HEK293 (cell line): ENCODE data around the gene HEPACAM.

Source experiments
- CTCF ChIP-seq: fragments of 450-650 bp; formaldehyde crosslinking; IDR thresholded peaks from 2 replicates; pipeline ENCODE4 v1.5.1; 2016; ENCODE audit warnings: missing biosample characterization, missing genetic modification characterization
- ELK4 ChIP-seq: IDR thresholded peaks from 2 replicates; pipeline ENCODE4 v1.6.1; 2011; ENCODE audit warnings: mild to moderate bottlenecking, low read depth, low read length, borderline replicate concordance
- ZBTB17 ChIP-seq: fragments of 450-650 bp; formaldehyde crosslinking; IDR thresholded peaks from 2 replicates; pipeline ENCODE4 v1.5.1; 2016; ENCODE audit warnings: missing biosample characterization, missing genetic modification characterization
- ZFHX2 ChIP-seq: fragments of 450-650 bp; formaldehyde crosslinking; conservative IDR thresholded peaks from 2 replicates; pipeline ENCODE4 v1.5.1; 2016; ENCODE audit warnings: missing biosample characterization, missing genetic modification characterization
- ZNF335 ChIP-seq: fragments of 450-650 bp; formaldehyde crosslinking; conservative IDR thresholded peaks from 2 replicates; pipeline ENCODE4 v1.5.1; 2016; ENCODE audit warnings: missing biosample characterization, missing genetic modification characterization

- TF ChIP-seq ZBTB17 (tag by site-specific recombination) = no peak
- TF ChIP-seq CTCF (tag by site-specific recombination) = no peak
- TF ChIP-seq ELK4 = no peak
- no peak for TF ChIP-seq ZNF335
- no peak for TF ChIP-seq ZFHX2
Observed at GRCh38 chr11:124944565-124944964, 8.7 kb upstream of the HEPACAM start.
